Germinal center (tissue), 1 donor: Measurements from ENCODE around the gene LRP5.

ENCODE experiments used
- DNase-seq: peaks from one replicate; pipeline ENCODE4 v3.0.0; 2012; ENCODE audit warnings: mixed read lengths, low spot score

LRP5 gene

GRCh38 chr11:68371171-68372041, 59.0 kb downstream of the LRP5 start:
- DNase-seq: peak; percentile 63

- DNase-seq: no peak
Observed at GRCh38 chr11:68372114-68372513, 59.7 kb downstream of the LRP5 start.

GRCh38 chr11:68372625-68373024, 60.2 kb downstream of the LRP5 start:
- no peak for DNase-seq

- DNase-seq: no peak
Observed at GRCh38 chr11:68373189-68373814, 60.9 kb downstream of the LRP5 start.

GRCh38 chr11:68373815-68374501, 61.6 kb downstream of the LRP5 start:
- no peak for DNase-seq

- DNase-seq: no peak
Observed at GRCh38 chr11:68374531-68374930, 62.1 kb downstream of the LRP5 start.

- DNase-seq: no peak
Observed at GRCh38 chr11:68375337-68375736, 62.9 kb downstream of the LRP5 start.

GRCh38 chr11:68375766-68376165, 63.4 kb downstream of the LRP5 start:
- DNase-seq: no peak

GRCh38 chr11:68377389-68377795, 65.0 kb downstream of the LRP5 start:
- DNase-seq: no peak

GRCh38 chr11:68379206-68379605, 66.8 kb downstream of the LRP5 start:
- no peak for DNase-seq

- DNase-seq: no peak
Observed at GRCh38 chr11:68380786-68381622, 68.6 kb downstream of the LRP5 start.

- DNase-seq: no peak
Observed at GRCh38 chr11:68381716-68382115, 69.3 kb downstream of the LRP5 start.

- no peak for DNase-seq
Observed at GRCh38 chr11:68382358-68382998, 70.1 kb downstream of the LRP5 start.

- DNase-seq: peak; percentile 66
Observed at GRCh38 chr11:68383976-68384501, 71.6 kb downstream of the LRP5 start.

GRCh38 chr11:68384530-68385081, 72.2 kb downstream of the LRP5 start:
- DNase-seq: no peak

- no peak for DNase-seq
Observed at GRCh38 chr11:68385128-68385527, 72.7 kb downstream of the LRP5 start.

- no peak for DNase-seq
Observed at GRCh38 chr11:68386331-68386978, 74.1 kb downstream of the LRP5 start.

GRCh38 chr11:68387840-68388239, 75.4 kb downstream of the LRP5 start:
- no peak for DNase-seq

GRCh38 chr11:68388595-68389198, 76.3 kb downstream of the LRP5 start:
- DNase-seq: no peak

- no peak for DNase-seq
Observed at GRCh38 chr11:68390315-68390714, 77.9 kb downstream of the LRP5 start.
